IMR-90 (cell line): ENCODE measurements around the gene RNU6-9. TPM values are rescaled to one million over a fixed set of nuclear protein-coding genes. Genes with fewer than 3 reads are reported as not detected.

Experiments
- ATAC-seq: fragments of 200-7000 bp; cut with Tn5 transposase; 2 replicates; pipeline ENCODE4 v1.9.1; 2020; ENCODE audit warnings: low read depth, mild to moderate bottlenecking, moderate library complexity
- BruUV-seq: library from RNA; stranded (reverse); fragments of 400-500 nt; replicated peaks from 2 replicates; lab custom pipeline; 2021; lab: Mats Ljungman, UMichigan
- CTCF ChIA-PET: fragments of 300-600 bp; formaldehyde crosslinking; extraction: SDS; loops from one replicate; lab custom pipeline; 2021; ENCODE audit warnings: antibody characterized with exemption; lab: Yijun Ruan, JAX
- POLR2A ChIA-PET: fragments of 300-600 bp; sonication (Branson Sonifier 250); formaldehyde crosslinking; loops from one replicate; lab custom pipeline; 2022; ENCODE audit warnings: antibody characterized with exemption; ENCODE audit not compliant: unreplicated experiment; lab: Charles Lee
- DNase-seq: peaks from one replicate; pipeline ENCODE4 v3.0.0; 2013
- H2AFZ ChIP-seq: replicated peaks from 2 replicates; pipeline ENCODE3; 2013; ENCODE audit warnings: low read length, mild to moderate bottlenecking; ENCODE audit not compliant: poor library complexity
- H2AK5ac ChIP-seq: 2 replicates; pipeline ENCODE4 v1.6.1; 2013; ENCODE audit warnings: low read depth, low read length, inconsistent platforms
- H2AK9ac ChIP-seq: replicated peaks from 2 replicates; pipeline ENCODE3; 2013; ENCODE audit warnings: mild to moderate bottlenecking, low read depth, low read length, moderate library complexity; ENCODE audit not compliant: poor library complexity
- H2BK120ac ChIP-seq: 2 replicates; pipeline ENCODE4 v1.6.1; 2013; ENCODE audit warnings: low read depth, low read length, inconsistent platforms
- H2BK15ac ChIP-seq: 3 replicates; pipeline ENCODE4 v1.6.1; 2013; ENCODE audit warnings: low read depth, low read length, inconsistent platforms
- H2BK20ac ChIP-seq: 2 replicates; pipeline ENCODE4 v1.6.1; 2013; ENCODE audit warnings: low read depth, mild to moderate bottlenecking, inconsistent platforms, low read length, moderate library complexity
- H2BK5ac ChIP-seq: 2 replicates; pipeline ENCODE4 v1.6.1; 2013; ENCODE audit warnings: mild to moderate bottlenecking, low read depth, low read length, inconsistent platforms; ENCODE audit not compliant: poor library complexity, severe bottlenecking
- H3K14ac ChIP-seq: replicated peaks from 2 replicates; pipeline ENCODE4 v1.6.1; 2013; ENCODE audit warnings: low read depth, low read length, inconsistent platforms
- H3K18ac ChIP-seq: 2 replicates; pipeline ENCODE4 v1.6.1; 2013; ENCODE audit warnings: low read depth, low read length, control low read depth
- H3K23ac ChIP-seq: 2 replicates; pipeline ENCODE4 v1.6.1; 2013; ENCODE audit warnings: low read depth, low read length, inconsistent platforms
- H3K27ac ChIP-seq: 2 replicates; pipeline ENCODE4 v1.5.1; 2013; ENCODE audit warnings: mild to moderate bottlenecking, control low read depth, low read length; ENCODE audit not compliant: insufficient read depth
- H3K27me3 ChIP-seq: 2 replicates; pipeline ENCODE4 v1.6.1; 2013; ENCODE audit warnings: low read length; ENCODE audit not compliant: control insufficient read depth, insufficient read depth
- H3K36me3 ChIP-seq: 2 replicates; pipeline ENCODE4 v1.6.1; 2013; ENCODE audit warnings: low read length, mixed read lengths; ENCODE audit not compliant: control insufficient read depth, insufficient read depth
- H3K4ac ChIP-seq: 2 replicates; pipeline ENCODE4 v1.6.1; 2013; ENCODE audit warnings: low read depth, low read length, inconsistent platforms
- H3K4me1 ChIP-seq: 2 replicates; pipeline ENCODE4 v1.6.1; 2013; ENCODE audit warnings: low read length, mixed read lengths; ENCODE audit not compliant: control insufficient read depth, insufficient read depth
- H3K4me2 ChIP-seq: 2 replicates; pipeline ENCODE4 v1.6.1; 2013; ENCODE audit warnings: low read depth, mild to moderate bottlenecking, control low read depth, low read length, moderate library complexity
- H3K4me3 ChIP-seq: 2 replicates; pipeline ENCODE4 v1.5.1; 2013; ENCODE audit warnings: low read depth, mild to moderate bottlenecking, control low read depth, low read length, moderate library complexity; ENCODE audit not compliant: insufficient read depth
- H3K56ac ChIP-seq: 2 replicates; pipeline ENCODE4 v1.6.1; 2013; ENCODE audit warnings: low read length, inconsistent platforms; ENCODE audit not compliant: insufficient read depth; ENCODE audit errors: extremely low read depth
- H3K79me1 ChIP-seq, 2 experiments: 2 replicates each; pipeline ENCODE4 v1.6.1; 2013; ENCODE audit warnings: low read length in 2 of 2, inconsistent platforms in 1 of 2, low read depth in 1 of 2
- H3K9ac ChIP-seq: 2 replicates; pipeline ENCODE4 v1.6.1; 2013; ENCODE audit warnings: low read depth, low read length, control low read depth
- H3K9me1 ChIP-seq: 2 replicates; pipeline ENCODE4 v1.6.1; 2013; ENCODE audit warnings: low read length, inconsistent platforms; ENCODE audit not compliant: insufficient read depth
- H3K9me3 ChIP-seq: 2 replicates; pipeline ENCODE4 v1.6.1; 2013; ENCODE audit warnings: low read length; ENCODE audit not compliant: control insufficient read depth, insufficient read depth
- H4K20me1 ChIP-seq: 2 replicates; pipeline ENCODE4 v1.6.1; 2013; ENCODE audit warnings: low read length, inconsistent platforms; ENCODE audit not compliant: insufficient read depth
- H4K5ac ChIP-seq: 2 replicates; pipeline ENCODE4 v1.6.1; 2013; ENCODE audit warnings: mild to moderate bottlenecking, low read depth, low read length, control low read depth
- H4K8ac ChIP-seq, 2 experiments: 2 replicates each; pipeline ENCODE4 v1.6.1; 2013; ENCODE audit warnings: low read depth in 2 of 2, low read length in 2 of 2, control low read depth in 1 of 2, inconsistent platforms in 1 of 2
- H4K91ac ChIP-seq: 2 replicates; pipeline ENCODE4 v1.6.1; 2013; ENCODE audit warnings: low read depth, low read length, inconsistent platforms; ENCODE audit not compliant: insufficient read depth
- ELK1 ChIP-seq: fragments of 150-350 bp; IDR thresholded peaks from 2 replicates; pipeline ENCODE4 v1.6.1; 2016; ENCODE audit warnings: low read depth, mild to moderate bottlenecking, low read length, moderate library complexity, borderline replicate concordance
- FOS ChIP-seq: fragments of 150-350 bp; IDR thresholded peaks from 2 replicates; pipeline ENCODE4 v1.6.1; 2016; ENCODE audit warnings: low read depth, low read length
- MXI1 ChIP-seq: IDR thresholded peaks from 2 replicates; pipeline ENCODE4 v1.6.1; 2012; ENCODE audit warnings: low read depth, mild to moderate bottlenecking, low read length, moderate library complexity, borderline replicate concordance
- WGBS, 2 experiments: methylation state at CpG; one replicate each; pipeline versions ENCODE4 v1.1.5 to v1.1.7; 2013; ENCODE audit warnings: missing lambda C conversion rate in 2 of 2; ENCODE audit not compliant: insufficient read length in 1 of 2; ENCODE audit errors: extremely low coverage in 2 of 2; 5-methylcytosine and 5-hydroxymethylcytosine counted together
- dilution Hi-C: fragments of 300-500 bp; cut with HindIII; formaldehyde crosslinking; loops from one replicate; pipeline ENCODE4 v1.14.3; 2018; ENCODE audit warnings: low sequenced_read_pairs; ENCODE audit not compliant: unreplicated experiment
- in situ Hi-C: fragments of 300-500 bp; cut with MboI; formaldehyde crosslinking; loops from 3 replicates; pipeline ENCODE4 v1.14.3; 2019; ENCODE audit warnings: low sequenced_read_pairs, inconsistent platforms, mixed read lengths
- intact Hi-C: fragments of 100-400 bp; cut with micrococcal nuclease; formaldehyde crosslinking; loops from 2 replicates; pipeline ENCODE4 v1.10.0; 2022
- polyA plus RNA-seq, 3 experiments: library from polyadenylated mRNA; depleted of rRNA; stranded (reverse); fragments of >200 nt; gene quantifications; 2 replicates each; pipeline ENCODE4 v1.2.3, GENCODE V29; 2012; ENCODE audit warnings: low replicate concordance in 1 of 3
- total RNA-seq: library from RNA; depleted of rRNA; stranded (reverse); fragments of >200 nt; gene quantifications from 2 replicates; pipeline ENCODE4 v1.2.3, GENCODE V29; 2012
- TF ChIP-seq, protein P1 (sequence below): conservative IDR thresholded peaks from 2 replicates; pipeline ENCODE4 v1.5.1; 2012; ENCODE audit warnings: mild to moderate bottlenecking, low read depth, low read length, improper control_type of control experiment

Gene RNU6-9
- total and polyA plus RNA-seq, 2 of the 4 experiments (the other 2 are of a cell fraction): not detected

- 94% methylated on average over 13 of the region's 30 CpGs; no CpG with 5 or more reads in 1 of the 2 experiments for WGBS, 2 experiments
- H3K9me1 ChIP-seq: peaks cover under 1% of the 10 kb centered on the region; the same call in 1 of the 2 replicates
- dilution Hi-C loops (no loop called here), intact Hi-C loops (no loop called here), in situ Hi-C loops (no loop called here)
- H2BK5ac ChIP-seq: no peak overlapping the region
- no peak overlapping the region for H3K56ac ChIP-seq
- H3K4ac ChIP-seq: no peak overlapping the region
- no peak overlapping the region for H3K23ac ChIP-seq
- H3K27ac ChIP-seq: no peak overlapping the region
- H3K79me1 ChIP-seq: peaks cover 10 to 43% of the 10 kb centered on the region in 2 experiments
- H2AK5ac ChIP-seq: no peak overlapping the region
- H3K9ac ChIP-seq: no peak overlapping the region
- H3K36me3 ChIP-seq: peaks cover 27% of the 10 kb centered on the region; the same call in 1 of the 2 replicates
- BruUV-seq: no TSS peak
- no peak overlapping the region for H2BK120ac ChIP-seq
- ChIA-PET CTCF (no interaction called here), POLR2A (no interaction called here)
- H2BK20ac ChIP-seq: no peak overlapping the region
- H3K4me2 ChIP-seq: no peak overlapping the region
- H4K20me1 ChIP-seq: peaks cover 47% of the 10 kb centered on the region
- no peak for DNase-seq
- H4K91ac ChIP-seq: no peak overlapping the region
- no peak overlapping the region for H4K8ac ChIP-seq
- no peak overlapping the region for H3K4me3 ChIP-seq
- no peak overlapping the region for H3K18ac ChIP-seq
- ATAC-seq: peak; percentile 46
- H3K4me1 ChIP-seq: peaks cover 2% of the 10 kb centered on the region; the same call in 1 of the 2 replicates
- H3K27me3 ChIP-seq: no peaks in the 10 kb centered on the region
- H4K5ac ChIP-seq: no peak overlapping the region
- TF ChIP-seq ELK1: no peak
- no peak for TF ChIP-seq FOS
- TF ChIP-seq, protein P1, sequence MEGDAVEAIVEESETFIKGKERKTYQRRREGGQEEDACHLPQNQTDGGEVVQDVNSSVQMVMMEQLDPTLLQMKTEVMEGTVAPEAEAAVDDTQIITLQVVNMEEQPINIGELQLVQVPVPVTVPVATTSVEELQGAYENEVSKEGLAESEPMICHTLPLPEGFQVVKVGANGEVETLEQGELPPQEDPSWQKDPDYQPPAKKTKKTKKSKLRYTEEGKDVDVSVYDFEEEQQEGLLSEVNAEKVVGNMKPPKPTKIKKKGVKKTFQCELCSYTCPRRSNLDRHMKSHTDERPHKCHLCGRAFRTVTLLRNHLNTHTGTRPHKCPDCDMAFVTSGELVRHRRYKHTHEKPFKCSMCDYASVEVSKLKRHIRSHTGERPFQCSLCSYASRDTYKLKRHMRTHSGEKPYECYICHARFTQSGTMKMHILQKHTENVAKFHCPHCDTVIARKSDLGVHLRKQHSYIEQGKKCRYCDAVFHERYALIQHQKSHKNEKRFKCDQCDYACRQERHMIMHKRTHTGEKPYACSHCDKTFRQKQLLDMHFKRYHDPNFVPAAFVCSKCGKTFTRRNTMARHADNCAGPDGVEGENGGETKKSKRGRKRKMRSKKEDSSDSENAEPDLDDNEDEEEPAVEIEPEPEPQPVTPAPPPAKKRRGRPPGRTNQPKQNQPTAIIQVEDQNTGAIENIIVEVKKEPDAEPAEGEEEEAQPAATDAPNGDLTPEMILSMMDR: no peak
- TF ChIP-seq MXI1: no peak
- H2AK9ac ChIP-seq: peak overlapping the region; percentile 28
- H2BK15ac ChIP-seq: no peak overlapping the region
- no peak overlapping the region for H3K14ac ChIP-seq
- no peak overlapping the region for H2AFZ ChIP-seq
- H3K9me3 ChIP-seq: no peaks in the 10 kb centered on the region
Measured at GRCh38 chr19:900302-901111, 7.2 kb downstream of the RNU6-9 start.
